CD4-positive, alpha-beta T cell treated with Interferon alpha-2 for 1 hour (primary cell): ENCODE measurements around the gene KLHL14.

Source experiments
- DNase-seq, 2 donors: peaks; one replicate each; pipeline ENCODE4 v3.0.0-alpha.2; 2020 to 2022

KLHL14 gene

DNA sequence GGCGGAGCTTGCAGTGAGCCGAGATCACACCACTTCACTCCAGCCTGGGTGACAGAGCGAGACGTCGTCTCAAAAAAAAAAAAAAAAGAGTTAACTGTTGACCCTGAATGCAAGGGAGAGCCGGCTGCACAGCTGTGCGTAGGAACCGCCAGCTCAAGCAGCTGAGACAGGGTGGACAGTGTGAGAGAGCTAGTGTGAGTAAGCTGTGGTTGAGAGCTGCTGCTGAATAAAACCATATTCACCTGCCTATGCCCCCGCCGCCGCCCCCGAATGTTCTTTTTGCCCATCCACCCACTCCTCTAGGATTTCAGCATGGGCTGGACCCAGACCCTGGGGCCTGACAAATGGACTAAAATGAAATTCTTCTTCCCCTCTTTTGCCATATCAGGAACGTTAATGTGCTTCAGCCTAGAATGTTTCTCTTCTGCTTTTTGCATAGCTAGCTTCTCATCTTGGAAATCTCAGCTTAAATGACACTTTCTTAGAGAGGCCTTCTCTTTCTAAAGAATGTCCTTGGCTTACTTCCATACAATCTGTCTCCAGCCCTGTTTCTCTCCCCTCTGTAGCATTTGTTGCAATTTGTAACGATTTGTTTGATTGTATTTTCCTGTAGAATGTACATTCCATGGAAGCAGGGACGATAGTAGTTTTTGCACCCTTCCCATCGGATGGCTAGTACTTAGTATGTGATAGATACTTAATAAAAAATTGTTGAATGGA lies 142.7 kb downstream of the KLHL14 start:
- DNase-seq, result no peak

DNA sequence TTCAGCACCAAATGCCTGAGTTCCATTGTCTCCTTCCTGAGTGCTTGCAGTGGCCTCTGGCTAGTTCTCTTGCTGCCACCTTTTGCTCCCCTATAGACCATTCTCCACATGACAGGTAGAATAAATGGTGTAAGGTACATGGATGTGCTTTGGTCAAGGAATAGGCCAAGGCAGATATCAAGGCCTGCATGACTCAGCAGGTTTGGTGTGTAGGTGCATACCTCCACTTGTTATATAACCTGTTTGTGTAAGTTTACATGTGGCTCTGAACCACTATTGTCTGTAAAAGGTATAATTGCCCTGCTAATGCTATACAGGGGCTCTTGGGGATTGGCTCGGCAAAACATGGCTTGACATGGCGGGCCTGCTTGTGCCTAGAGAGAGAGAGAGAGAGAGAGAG lies 143.5 kb downstream of the KLHL14 start:
- no peak for DNase-seq

DNA sequence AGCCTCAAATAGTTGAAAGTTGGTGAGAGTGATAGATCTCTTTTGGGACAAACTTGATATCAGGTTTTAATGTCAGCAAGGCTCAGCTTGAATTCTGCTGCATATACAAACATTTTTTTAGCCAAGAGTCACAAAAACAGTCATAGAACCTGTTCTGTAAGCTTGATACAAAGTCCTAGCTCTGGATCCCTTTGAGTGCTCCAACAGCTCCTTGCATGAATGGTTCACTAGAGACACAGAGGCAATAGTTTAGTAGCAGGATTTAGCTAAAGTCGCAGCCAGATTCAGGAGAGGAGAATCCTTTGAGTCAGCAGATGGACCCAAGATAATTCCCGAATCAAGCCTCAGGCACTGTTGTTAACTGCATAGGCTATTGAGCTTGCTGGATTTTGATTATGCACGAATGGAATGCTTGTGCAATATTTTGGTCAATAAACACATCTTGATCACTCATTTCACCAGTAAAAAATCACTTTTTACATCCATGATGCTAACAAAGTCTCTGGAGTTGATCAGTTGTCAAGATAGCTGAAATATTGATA lies 148.6 kb downstream of the KLHL14 start:
- no peak for DNase-seq

DNA sequence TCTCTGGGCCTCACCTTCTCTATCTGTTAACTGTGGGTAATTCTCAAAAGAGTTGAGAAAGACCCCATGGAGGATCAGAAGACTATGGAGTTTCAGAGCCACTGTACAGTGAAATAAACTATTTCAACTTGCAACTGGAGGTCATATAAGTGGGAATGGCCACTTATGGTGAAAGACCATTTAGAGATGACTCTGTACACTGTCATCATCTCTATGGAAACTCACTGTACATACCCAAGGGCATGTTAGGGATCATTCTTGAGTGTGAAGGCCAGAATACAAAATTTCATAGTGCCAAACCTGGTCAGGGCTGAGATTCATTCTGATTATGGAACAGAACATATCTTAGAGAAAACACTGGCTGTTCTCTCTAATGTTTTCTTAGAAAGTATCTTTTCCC lies 149.3 kb downstream of the KLHL14 start:
- DNase-seq, result no peak
